ENCODE data around the gene RNF14. TPM values are rescaled to one million over a fixed set of nuclear protein-coding genes. Genes with fewer than 3 reads are reported as not detected.

Gene RNF14
- total and polyA plus RNA-seq, 2 of the 8 experiments (the other 6 are each of a cell fraction or from before 2014, with no cell fraction given), result 4.7 to 20.2 TPM

DNA sequence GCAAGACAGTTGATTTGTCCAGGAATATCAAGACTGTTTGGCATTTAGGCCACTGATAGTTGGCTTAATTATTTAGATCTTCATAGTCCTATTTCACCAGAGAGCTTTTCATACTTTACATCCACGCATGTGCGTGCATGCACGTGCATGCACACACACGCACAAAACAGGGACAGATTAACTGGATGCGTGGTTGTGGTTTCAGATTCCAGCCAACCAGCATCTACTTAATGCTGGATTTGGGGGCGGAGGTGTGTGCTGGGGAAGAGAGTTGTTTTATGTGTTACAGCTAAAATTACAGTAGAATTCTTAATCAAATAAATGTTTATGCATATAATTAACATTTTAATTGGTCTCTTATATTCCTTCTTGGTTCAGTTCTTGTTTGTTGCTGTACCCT is 7.3 kb downstream of the RNF14 start:
- H3K4me1 ChIP-seq (replicated peaks in 1 of 4; ENCODE audit: control insufficient read depth in 3 of 4, insufficient read depth in 4 of 4, low read length in 3 of 4), result no peaks in the 10 kb centered on the region
- H3K14ac ChIP-seq (ENCODE audit: insufficient read length), result no peak overlapping the region
- no peaks in the 10 kb centered on the region for H3K79me1 ChIP-seq (ENCODE audit: low read depth, low read length)
- H2AK5ac ChIP-seq (ENCODE audit: low read depth, low read length), result no peak overlapping the region
- H4K8ac ChIP-seq (ENCODE audit: extremely low read depth, insufficient read depth, low read length), result no peak overlapping the region
- WGBS, 2 experiments (ENCODE audit: extremely low coverage in 1 of 2, insufficient coverage in 1 of 2, insufficient read length in 1 of 2, insufficient replicate concordance in 2 of 2, low coverage in 1 of 2, low lambda C conversion rate in 2 of 2, missing lambda C conversion rate in 1 of 2), result 97% methylated on average over 6 of the region's 6 CpGs; no CpG with 5 or more reads in 1 of the 2 experiments
- H3K9me3 ChIP-seq (ENCODE audit: insufficient read depth in 2 of 2, low read depth in 1 of 2, low read length in 1 of 2), result no peaks in the 10 kb centered on the region
- no peak overlapping the region for H4K91ac ChIP-seq (replicated peaks; ENCODE audit: insufficient read length, low read length)
- H3K4me3 ChIP-seq (ENCODE audit: extremely low read depth in 1 of 4, insufficient read depth in 2 of 4, low read depth in 3 of 4, low read length in 4 of 4), result no peak overlapping the region
- FAIRE-seq, result no peak
- no peaks in the 10 kb centered on the region for H3K79me2 ChIP-seq (ENCODE audit: control insufficient read depth in 1 of 2, insufficient read depth in 2 of 2, low read length in 2 of 2)
- H2BK20ac ChIP-seq (ENCODE audit: low read length), result no peak overlapping the region
- no peak overlapping the region for H2BK15ac ChIP-seq (ENCODE audit: low read length)
- peaks cover 0 to 32% (median 18%) of the 10 kb centered on the region in 4 experiments; a peak in 5 of 8 replicates for H3K36me3 ChIP-seq (ENCODE audit: control insufficient read depth in 2 of 4, insufficient read depth in 4 of 4, low read length in 3 of 4)
- no peak overlapping the region for H2BK5ac ChIP-seq (ENCODE audit: low read depth, low read length)
- ChIA-PET POLR2A (ENCODE audit: partially characterized antibody) (interaction anchor here (0.8 to 1.4 kb wide), 2 partner anchors 10 to 107 kb away, joined by 3 read pairs; no protein-coding TSS in a partner anchor), CTCF (ENCODE audit: partially characterized antibody) (interaction anchor here (0.8 to 5.0 kb wide), 9 partner anchors 10 to 169 kb away, joined by 3 to 26 read pairs (median 6); no protein-coding TSS in a partner anchor)
- no peak overlapping the region for H2AFZ ChIP-seq (ENCODE audit: low read length)
- no peak overlapping the region for H3K4ac ChIP-seq (replicated peaks; ENCODE audit: insufficient read length, low read depth, low read length)
- no peak overlapping the region for H2BK12ac ChIP-seq (ENCODE audit: low read depth, low read length)
- no peak for DNase-seq (ENCODE audit: low read depth in 1 of 2, low spot score in 2 of 2)
- no peak overlapping the region for H3K4me2 ChIP-seq (ENCODE audit: insufficient read depth in 1 of 2, low read depth in 2 of 2, low read length in 2 of 2)
- H3K56ac ChIP-seq (replicated peaks; ENCODE audit: insufficient read length, low read depth, low read length), result no peak overlapping the region
- H3K27me3 ChIP-seq (replicated peaks in 1 of 4; ENCODE audit: control insufficient read depth in 3 of 4, extremely low read depth in 1 of 4, insufficient read depth in 3 of 4, low read length in 3 of 4), result no peaks in the 10 kb centered on the region
- no peak overlapping the region for H3K9ac ChIP-seq (replicated peaks in 1 of 4; ENCODE audit: extremely low read depth in 1 of 4, low read depth in 3 of 4, low read length in 3 of 4)
- H3K18ac ChIP-seq (ENCODE audit: extremely low read depth, low read length), result no peak overlapping the region
- H4K5ac ChIP-seq (ENCODE audit: insufficient read length, low read depth, low read length), result no peak overlapping the region
- H3K23ac ChIP-seq (ENCODE audit: insufficient read length), result no peak overlapping the region
- no peak overlapping the region for H2BK120ac ChIP-seq (replicated peaks; ENCODE audit: low read depth, low read length)
- no peaks in the 10 kb centered on the region for H3K23me2 ChIP-seq (ENCODE audit: low read depth, low read length)
- H3K27ac ChIP-seq (ENCODE audit: low read depth, low read length), result no peak overlapping the region
- H4K20me1 ChIP-seq (replicated peaks in 1 of 2; ENCODE audit: control insufficient read depth in 1 of 2, insufficient read depth in 2 of 2, low read length in 2 of 2), result no peaks in the 10 kb centered on the region
- TF ChIP-seq TAF1 (IDR thresholded peaks at IDR 0.05; ENCODE audit: low read depth, low read length) (no peak), PHF8 (conservative IDR thresholded peaks at IDR 0.05; ENCODE audit: low read depth, low read length) (no peak), HDAC6 (IDR thresholded peaks at IDR 0.05; ENCODE audit: low read depth, low read length) (no peak), KDM1A (IDR thresholded peaks at IDR 0.05; ENCODE audit: borderline replicate concordance, low read length) (no peak), BRCA1 (IDR thresholded peaks at IDR 0.05; ENCODE audit: low read depth, low read length) (no peak), CREB1 (IDR thresholded peaks at IDR 0.05) (no peak), JUND (IDR thresholded peaks at IDR 0.05; ENCODE audit: low read length) (no peak), TEAD4 (IDR thresholded peaks at IDR 0.05; ENCODE audit: low read depth, low read length) (no peak), SUZ12 (IDR thresholded peaks at IDR 0.05; ENCODE audit: low read length) (no peak), RBBP5 (IDR thresholded peaks at IDR 0.05; ENCODE audit: borderline replicate concordance, low read depth, low read length) (no peak), RAD21 (IDR thresholded peaks at IDR 0.05 in 1 of 2, conservative IDR thresholded peaks at IDR 0.05 in 1 of 2; ENCODE audit: low read depth in 2 of 2, low read length in 2 of 2) (no peak)
- TF ChIP-seq, protein P1, sequence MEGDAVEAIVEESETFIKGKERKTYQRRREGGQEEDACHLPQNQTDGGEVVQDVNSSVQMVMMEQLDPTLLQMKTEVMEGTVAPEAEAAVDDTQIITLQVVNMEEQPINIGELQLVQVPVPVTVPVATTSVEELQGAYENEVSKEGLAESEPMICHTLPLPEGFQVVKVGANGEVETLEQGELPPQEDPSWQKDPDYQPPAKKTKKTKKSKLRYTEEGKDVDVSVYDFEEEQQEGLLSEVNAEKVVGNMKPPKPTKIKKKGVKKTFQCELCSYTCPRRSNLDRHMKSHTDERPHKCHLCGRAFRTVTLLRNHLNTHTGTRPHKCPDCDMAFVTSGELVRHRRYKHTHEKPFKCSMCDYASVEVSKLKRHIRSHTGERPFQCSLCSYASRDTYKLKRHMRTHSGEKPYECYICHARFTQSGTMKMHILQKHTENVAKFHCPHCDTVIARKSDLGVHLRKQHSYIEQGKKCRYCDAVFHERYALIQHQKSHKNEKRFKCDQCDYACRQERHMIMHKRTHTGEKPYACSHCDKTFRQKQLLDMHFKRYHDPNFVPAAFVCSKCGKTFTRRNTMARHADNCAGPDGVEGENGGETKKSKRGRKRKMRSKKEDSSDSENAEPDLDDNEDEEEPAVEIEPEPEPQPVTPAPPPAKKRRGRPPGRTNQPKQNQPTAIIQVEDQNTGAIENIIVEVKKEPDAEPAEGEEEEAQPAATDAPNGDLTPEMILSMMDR (IDR thresholded peaks at IDR 0.05; ENCODE audit: control extremely low read depth in 1 of 3, insufficient read depth in 1 of 3, low read depth in 1 of 3, low read length in 3 of 3), result no peak

Data from H1 (cell line).